CD4-positive, alpha-beta T cell treated with Interleukin-6 at 100 ng/mL for 8 hours (primary cell): Measurements from ENCODE around the gene SMURF2.

Source experiments
- DNase-seq: peaks from one replicate; pipeline ENCODE4 v3.0.0-alpha.2; 2020; ENCODE audit warnings: mixed read lengths, low spot score

Gene SMURF2

GRCh38 chr17:64537488-64537887 lies 124.6 kb downstream of the SMURF2 start:
- no peak for DNase-seq

- DNase-seq, result no peak
Measured at GRCh38 chr17:64536913-64537312, 125.2 kb downstream of the SMURF2 start.

GRCh38 chr17:64535357-64535756 lies 126.8 kb downstream of the SMURF2 start:
- no peak for DNase-seq

- no peak for DNase-seq
Measured at GRCh38 chr17:64534187-64534586, 127.9 kb downstream of the SMURF2 start.

- DNase-seq, result no peak
Measured at GRCh38 chr17:64533784-64534183, 128.3 kb downstream of the SMURF2 start.

- DNase-seq, result no peak
Measured at GRCh38 chr17:64532409-64532808, 129.7 kb downstream of the SMURF2 start.

GRCh38 chr17:64531955-64532371 lies 130.1 kb downstream of the SMURF2 start:
- DNase-seq, result no peak

GRCh38 chr17:64529221-64529620 lies 132.9 kb downstream of the SMURF2 start:
- DNase-seq, result no peak

- no peak for DNase-seq
Measured at GRCh38 chr17:64527914-64528313, 134.2 kb downstream of the SMURF2 start.

- DNase-seq, result no peak
Measured at GRCh38 chr17:64520359-64520758, 141.7 kb downstream of the SMURF2 start.

GRCh38 chr17:64519601-64520000 lies 142.5 kb downstream of the SMURF2 start:
- DNase-seq, result no peak

GRCh38 chr17:64515829-64516228 lies 146.3 kb downstream of the SMURF2 start:
- DNase-seq, result no peak

GRCh38 chr17:64515419-64515818 lies 146.7 kb downstream of the SMURF2 start:
- no peak for DNase-seq

GRCh38 chr17:64509179-64509578 lies 152.9 kb downstream of the SMURF2 start:
- DNase-seq, result no peak

- no peak for DNase-seq
Measured at GRCh38 chr17:64508683-64509082, 153.4 kb downstream of the SMURF2 start.

GRCh38 chr17:64507413-64507782 lies 154.7 kb downstream of the SMURF2 start:
- DNase-seq, result peak; percentile 64

- peak; percentile 85 for DNase-seq
Measured at GRCh38 chr17:64506576-64507412, 155.3 kb downstream of the SMURF2 start, which contains the start of gene CEP95. Gene CEP95 (plus strand): TSS chr17:64506977. CDS start chr17:64507098, 121 bp downstream.

- DNase-seq, result peak; percentile 97
Measured at GRCh38 chr17:64506201-64506575, 155.9 kb downstream of the SMURF2 start, which contains the start of gene DDX5. Gene DDX5 (minus strand): TSS chr17:64506289. CDS start chr17:64506119, 170 bp downstream.

- peak; percentile 90 for DNase-seq
Measured at GRCh38 chr17:64505340-64506200, 156.5 kb downstream of the SMURF2 start.

- peak; percentile 7 for DNase-seq
Measured at GRCh38 chr17:64504769-64505339, 157.3 kb downstream of the SMURF2 start.

GRCh38 chr17:64503821-64504768 lies 158.0 kb downstream of the SMURF2 start:
- no peak for DNase-seq
